NCI-H524 (cell line): ENCODE measurements around the gene FOXD4L1.
"Not testable (repeated sequence)": the region's sequence is repeated elsewhere in the genome, so short reads cannot be mapped to it uniquely, and the experiment has no call there.

Source experiments
- DNase-seq, 2 experiments: peaks; one replicate each; lab custom pipeline; 2025; lab: John Stamatoyannopoulos, UW

Gene FOXD4L1

GRCh38 chr2:113524986-113525385, 26.5 kb downstream of the FOXD4L1 start:
- DNase-seq, result not testable (repeated sequence)

- not testable (repeated sequence) for DNase-seq
Observed at GRCh38 chr2:113527350-113528045, 29.0 kb downstream of the FOXD4L1 start.

DNA sequence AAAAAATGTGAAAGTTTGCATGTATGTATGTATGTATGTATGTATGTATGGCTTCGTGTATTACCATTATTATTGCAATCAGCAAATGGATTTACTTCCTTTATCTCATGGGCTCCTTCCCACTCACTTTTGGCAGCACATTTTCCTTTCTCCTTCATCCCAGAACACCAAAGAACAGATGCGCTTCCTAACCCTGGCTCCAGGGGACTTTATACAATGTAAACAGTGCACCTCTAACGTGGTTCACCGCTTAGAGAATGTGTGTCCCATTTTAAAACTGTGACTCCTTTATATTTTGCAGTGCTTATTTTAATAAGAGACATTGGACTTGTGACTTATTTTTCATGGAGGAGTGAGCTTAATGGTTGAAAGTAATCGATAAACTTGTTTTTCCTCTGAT, 29.7 kb downstream of the FOXD4L1 start:
- DNase-seq, result not testable (repeated sequence)

GRCh38 chr2:113528904-113529303, 30.4 kb downstream of the FOXD4L1 start:
- DNase-seq, result not testable (repeated sequence)

GRCh38 chr2:113532991-113533390, 34.5 kb downstream of the FOXD4L1 start:
- not testable (repeated sequence) for DNase-seq

DNA sequence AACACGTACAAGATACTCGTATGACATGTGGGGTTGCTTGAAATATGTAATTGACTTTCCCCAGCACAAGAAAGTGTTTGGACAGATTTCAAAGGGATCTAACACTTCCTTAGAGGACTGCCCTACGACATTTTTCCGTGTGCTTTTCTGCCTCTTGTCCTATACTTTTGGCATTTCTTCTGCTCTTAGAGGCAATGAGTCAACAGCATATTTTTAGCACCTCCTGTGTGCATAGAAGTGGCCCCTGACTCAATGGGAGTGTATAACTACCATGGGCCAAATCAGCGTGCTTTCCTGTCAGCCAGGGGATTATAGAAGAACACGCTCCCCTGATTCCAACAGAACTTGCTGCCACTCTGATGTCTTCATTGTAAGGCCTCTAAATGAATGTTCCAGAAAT, 38.1 kb downstream of the FOXD4L1 start:
- not testable (repeated sequence) for DNase-seq

GRCh38 chr2:113540834-113541203, 42.4 kb downstream of the FOXD4L1 start:
- not testable (repeated sequence) for DNase-seq

GRCh38 chr2:113541204-113541975, 42.9 kb downstream of the FOXD4L1 start:
- not testable (repeated sequence) for DNase-seq

GRCh38 chr2:113541976-113542485, 43.6 kb downstream of the FOXD4L1 start:
- DNase-seq, result not testable (repeated sequence)

DNA sequence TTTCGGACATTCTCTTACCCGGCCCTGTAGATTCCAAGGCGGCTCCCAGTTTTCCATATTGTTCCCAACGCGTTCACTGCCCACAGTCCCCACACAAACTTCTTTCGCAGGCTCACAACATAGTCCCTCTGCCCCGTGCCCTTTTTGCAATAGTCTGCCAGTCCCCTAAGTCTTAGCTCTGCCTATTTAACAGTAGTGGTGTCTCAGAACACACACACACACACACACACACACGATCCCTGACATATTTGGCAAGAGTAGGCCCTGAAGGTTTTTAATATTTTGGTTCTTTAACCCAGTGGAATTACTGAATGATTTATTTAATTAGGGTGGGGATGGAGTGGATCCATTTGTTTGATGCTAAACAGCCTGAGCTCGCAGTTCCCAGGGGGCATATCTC, 44.1 kb downstream of the FOXD4L1 start:
- not testable (repeated sequence) for DNase-seq
